ENCODE results near the gene PTPN7.

DNA sequence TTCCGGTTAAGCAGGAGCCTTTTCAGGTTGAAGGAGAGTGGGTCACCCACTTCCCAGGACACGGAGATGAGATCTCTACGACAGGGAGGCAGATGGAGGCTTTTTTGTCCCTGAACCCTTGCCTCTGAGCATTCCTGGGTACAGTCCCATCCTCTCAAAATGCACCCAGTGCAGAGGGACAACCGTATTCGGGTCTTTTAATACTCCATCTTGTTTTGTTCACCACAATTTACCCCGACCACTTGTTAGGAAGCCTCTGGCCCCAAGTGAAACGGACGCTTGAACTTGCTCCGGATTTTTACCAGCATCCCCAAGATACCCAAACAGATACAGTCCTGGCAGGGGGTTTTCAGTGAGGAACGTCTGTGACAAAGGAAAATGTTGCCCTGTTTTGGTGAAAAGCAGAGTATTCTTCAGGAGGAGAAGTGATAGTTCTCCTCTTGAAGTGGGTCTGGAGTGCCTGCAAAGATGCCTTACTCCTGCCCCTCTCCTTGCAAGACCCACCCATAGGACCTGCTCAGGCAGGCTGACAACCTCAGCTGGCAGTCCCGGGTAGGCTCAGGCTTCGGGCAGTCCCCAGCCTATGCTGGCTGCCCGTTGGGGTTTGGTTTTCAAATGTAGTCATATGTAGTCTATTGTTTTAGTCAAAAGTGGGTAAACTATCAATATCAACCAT lies 15.2 kb downstream of the PTPN7 start:
- TF ChIP-seq EZH2phosphoT487 (IDR thresholded peaks at IDR 0.05) (no peak), EZH2 (IDR thresholded peaks at IDR 0.05) (no peak)

Data from neural progenitor cell (in vitro differentiated cells).